Activated CD8-positive, alpha-beta T cell treated with anti-CD3 and anti-CD28 coated beads for 36 hours (primary cell): Measurements from ENCODE around the gene KLK15. TPM values are rescaled to one million over a fixed set of nuclear protein-coding genes. Genes with fewer than 3 reads are reported as not detected.

ENCODE experiments used
- ATAC-seq: fragments of 200-7000 bp; cut with Tn5 transposase; one replicate; pipeline ENCODE4 v1.10.0; 2021; ENCODE audit warnings: mild to moderate bottlenecking, moderate library complexity
- CTCF ChIA-PET: fragments of 350-600 bp; sonication (Branson Sonifier 250); formaldehyde crosslinking; loops from one replicate; lab custom pipeline; 2021; ENCODE audit warnings: antibody characterized with exemption; lab: Charles Lee
- POLR2A ChIA-PET: fragments of 350-600 bp; sonication (Branson Sonifier 250); formaldehyde crosslinking; loops from one replicate; lab custom pipeline; 2021; ENCODE audit warnings: antibody characterized with exemption; lab: Charles Lee
- DNase-seq: peaks from one replicate; pipeline ENCODE4 v3.0.0-alpha.2; 2020
- H3K27ac Mint-ChIP-seq: one replicate; pipeline ENCODE4 v1.8.0; 2021; ENCODE audit warnings: mild to moderate bottlenecking, mixed read lengths
- H3K27me3 Mint-ChIP-seq: one replicate; pipeline ENCODE4 v1.8.0; 2021; ENCODE audit warnings: mixed read lengths
- H3K36me3 Mint-ChIP-seq: one replicate; pipeline ENCODE4 v1.8.0; 2021; ENCODE audit warnings: low read depth, mixed read lengths
- H3K4me1 Mint-ChIP-seq: one replicate; pipeline ENCODE4 v1.8.0; 2021; ENCODE audit warnings: low read depth, mixed read lengths
- H3K4me3 Mint-ChIP-seq: one replicate; pipeline ENCODE4 v1.8.0; 2021; ENCODE audit warnings: mild to moderate bottlenecking, moderate library complexity, mixed read lengths
- H3K9me3 Mint-ChIP-seq: one replicate; pipeline ENCODE4 v1.8.0; 2021; ENCODE audit warnings: mixed read lengths
- intact Hi-C: fragments of 100-400 bp; cut with micrococcal nuclease; formaldehyde crosslinking; loops from one replicate; pipeline ENCODE4 v1.10.0; 2022
- total RNA-seq, 2 experiments: library from RNA; stranded (reverse); gene quantifications; one replicate each; pipeline ENCODE4 v1.2.3, GENCODE V29; 2021
- TF ChIP-seq, protein P1 (sequence below): fragments of 200-600 bp; IDR thresholded peaks from one replicate; pipeline ENCODE4 v1.8.0; 2022; ENCODE audit warnings: antibody characterized with exemption, mild to moderate bottlenecking

The KLK15 gene
- total RNA-seq, 2 experiments from 2014 or later, result not detected

DNA sequence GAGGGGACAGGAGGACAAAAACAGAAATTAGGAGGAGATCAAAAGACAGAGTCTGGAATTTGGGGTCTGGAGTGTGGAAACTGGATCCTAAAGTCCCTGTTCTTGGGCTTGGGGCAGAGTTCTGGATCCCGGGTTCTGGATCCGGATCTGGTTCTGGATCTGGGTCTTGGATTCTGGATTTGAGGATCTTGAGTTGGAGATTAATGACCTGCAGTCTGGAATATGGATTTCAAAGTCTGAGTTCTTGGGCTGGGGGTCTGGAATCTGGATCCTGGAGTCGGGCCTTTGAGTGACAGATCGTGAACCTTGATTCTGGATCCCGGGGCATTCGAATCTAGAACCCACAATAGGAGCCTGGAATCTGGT lies 411 bp upstream of the KLK15 start:
- Mint-ChIP-seq H3K4me3 (no peak overlapping the region), H3K4me1 (peaks cover 5% of the 10 kb centered on the region), H3K27me3 (peaks cover 53% of the 10 kb centered on the region), H3K9me3 (no peaks in the 10 kb centered on the region), H3K27ac (no peak overlapping the region), H3K36me3 (no peaks in the 10 kb centered on the region)
- intact Hi-C loops, result no loop called here
- TF ChIP-seq, protein P1, sequence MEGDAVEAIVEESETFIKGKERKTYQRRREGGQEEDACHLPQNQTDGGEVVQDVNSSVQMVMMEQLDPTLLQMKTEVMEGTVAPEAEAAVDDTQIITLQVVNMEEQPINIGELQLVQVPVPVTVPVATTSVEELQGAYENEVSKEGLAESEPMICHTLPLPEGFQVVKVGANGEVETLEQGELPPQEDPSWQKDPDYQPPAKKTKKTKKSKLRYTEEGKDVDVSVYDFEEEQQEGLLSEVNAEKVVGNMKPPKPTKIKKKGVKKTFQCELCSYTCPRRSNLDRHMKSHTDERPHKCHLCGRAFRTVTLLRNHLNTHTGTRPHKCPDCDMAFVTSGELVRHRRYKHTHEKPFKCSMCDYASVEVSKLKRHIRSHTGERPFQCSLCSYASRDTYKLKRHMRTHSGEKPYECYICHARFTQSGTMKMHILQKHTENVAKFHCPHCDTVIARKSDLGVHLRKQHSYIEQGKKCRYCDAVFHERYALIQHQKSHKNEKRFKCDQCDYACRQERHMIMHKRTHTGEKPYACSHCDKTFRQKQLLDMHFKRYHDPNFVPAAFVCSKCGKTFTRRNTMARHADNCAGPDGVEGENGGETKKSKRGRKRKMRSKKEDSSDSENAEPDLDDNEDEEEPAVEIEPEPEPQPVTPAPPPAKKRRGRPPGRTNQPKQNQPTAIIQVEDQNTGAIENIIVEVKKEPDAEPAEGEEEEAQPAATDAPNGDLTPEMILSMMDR, result no peak
- ATAC-seq (no peak), DNase-seq (no peak)
- CTCF ChIA-PET, result no interaction called here
- POLR2A ChIA-PET, result interaction anchor here (1.0 to 1.4 kb wide), 3 partner anchors 29 to 36 kb away, joined by 3 to 5 read pairs (median 3); no protein-coding TSS in a partner anchor

DNA sequence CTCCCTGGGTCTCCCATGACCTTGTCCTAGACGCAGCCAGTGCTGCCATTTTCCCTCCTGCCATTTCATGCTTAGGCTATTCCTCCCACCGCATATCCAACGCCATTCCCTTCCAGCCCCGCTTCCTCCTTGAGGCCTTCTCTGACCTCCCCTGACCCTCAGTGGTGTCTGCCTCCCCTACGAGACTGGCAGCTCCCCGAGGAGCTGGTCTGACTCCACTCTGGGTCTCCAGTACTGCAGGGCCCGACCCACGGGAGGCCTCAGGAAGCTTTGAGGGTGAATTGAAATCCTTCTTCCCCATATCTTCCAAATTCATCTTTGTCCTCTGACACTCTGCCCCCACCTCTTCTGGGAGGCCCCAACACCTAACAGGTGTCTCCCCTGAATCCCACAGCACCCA lies 708 bp downstream of the KLK15 start:
- H3K27ac Mint-ChIP-seq, result no peak overlapping the region
- intact Hi-C loops, result no loop called here
- no peaks in the 10 kb centered on the region for H3K36me3 Mint-ChIP-seq
- ATAC-seq, result no peak
- DNase-seq, result no peak
- CTCF ChIA-PET, result no interaction called here
- H3K9me3 Mint-ChIP-seq, result no peaks in the 10 kb centered on the region
- peaks cover 49% of the 10 kb centered on the region for H3K27me3 Mint-ChIP-seq
- no peak overlapping the region for H3K4me3 Mint-ChIP-seq
- POLR2A ChIA-PET, result interaction anchor here (1.4 kb wide), 2 partner anchors 30 to 35 kb away, joined by 3 read pairs; no protein-coding TSS in a partner anchor
- peaks cover 3% of the 10 kb centered on the region for H3K4me1 Mint-ChIP-seq
- TF ChIP-seq, protein P1, result no peak

DNA sequence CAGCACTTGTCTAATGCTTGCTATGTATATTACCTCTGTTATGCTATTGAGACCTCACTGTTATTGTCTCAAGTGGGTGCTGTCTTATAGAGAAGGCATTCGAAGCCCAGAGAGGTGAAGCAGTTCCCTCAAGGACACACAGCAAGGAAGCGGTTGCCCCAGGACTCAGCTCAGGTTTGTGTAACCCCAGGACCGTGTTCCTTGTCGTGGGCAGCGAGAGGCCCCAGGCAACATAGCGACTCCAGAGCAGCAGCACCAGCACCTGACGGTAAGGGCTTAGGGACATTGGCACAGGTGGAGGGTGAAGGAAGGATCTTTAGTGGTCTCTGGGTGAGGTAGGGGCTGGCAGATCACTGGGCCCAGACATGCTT lies 2.4 kb downstream of the KLK15 start:
- Mint-ChIP-seq H3K4me3 (no peak overlapping the region), H3K27me3 (peaks cover 38% of the 10 kb centered on the region), H3K27ac (no peak overlapping the region), H3K9me3 (no peaks in the 10 kb centered on the region), H3K36me3 (no peaks in the 10 kb centered on the region), H3K4me1 (no peaks in the 10 kb centered on the region)
- POLR2A ChIA-PET, result no interaction called here
- TF ChIP-seq, protein P1, result no peak
- ATAC-seq, result no peak
- intact Hi-C loops, result no loop called here
- CTCF ChIA-PET, result interaction anchor here (0.7 kb wide), 1 partner anchor 274 kb away, joined by 3 read pairs; no protein-coding TSS in a partner anchor
- no peak for DNase-seq

DNA sequence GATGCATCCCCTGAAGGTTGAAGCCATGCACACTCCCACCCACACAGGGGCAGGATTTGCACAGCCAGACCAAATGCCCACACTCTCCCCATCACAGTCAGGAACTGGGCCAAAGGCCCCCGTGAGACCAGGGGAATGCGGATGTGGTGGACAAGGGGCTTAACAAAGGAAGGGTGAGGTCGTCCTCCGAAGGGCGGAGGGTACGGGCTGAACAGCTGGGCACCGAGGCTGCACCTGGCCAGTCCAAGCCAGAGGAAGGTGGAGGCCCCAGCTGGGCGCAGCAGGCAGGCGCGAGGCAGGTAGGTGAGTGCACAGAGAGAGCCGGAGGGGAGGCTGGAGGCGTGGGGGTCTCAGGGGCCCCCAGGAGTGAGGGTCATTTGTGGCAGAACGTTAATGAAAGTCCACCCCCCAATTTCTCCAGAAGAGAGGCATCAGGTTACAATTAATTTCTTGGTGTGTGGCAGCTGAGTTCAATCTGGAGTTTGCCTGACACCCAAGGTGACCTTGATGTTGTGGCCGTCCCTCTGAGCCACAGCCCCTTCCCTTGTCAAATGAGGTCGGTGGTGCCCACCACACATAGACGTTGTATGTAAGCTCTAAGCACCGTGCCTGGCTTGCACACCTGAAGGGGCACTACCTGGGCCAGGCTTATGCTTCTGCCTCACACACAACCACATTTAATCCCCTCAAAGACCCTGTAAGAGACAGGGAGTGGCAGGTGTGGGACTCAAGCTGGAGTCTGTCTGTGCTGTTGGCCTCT lies 2.9 kb downstream of the KLK15 start:
- CTCF ChIA-PET, result interaction anchor here (0.7 kb wide), 1 partner anchor 273 kb away, joined by 3 read pairs; no protein-coding TSS in a partner anchor

More for the DNA sequence above, 2.9 kb downstream of the KLK15 start:
- no peak for DNase-seq
- no peak overlapping the region for H3K27ac Mint-ChIP-seq
- intact Hi-C loops, result no loop called here
- H3K4me1 Mint-ChIP-seq, result no peaks in the 10 kb centered on the region
- peaks cover 38% of the 10 kb centered on the region for H3K27me3 Mint-ChIP-seq
- H3K36me3 Mint-ChIP-seq, result no peaks in the 10 kb centered on the region
- TF ChIP-seq, protein P1, result no peak
- H3K4me3 Mint-ChIP-seq, result no peak overlapping the region
- H3K9me3 Mint-ChIP-seq, result no peaks in the 10 kb centered on the region
- ATAC-seq, result no peak
- POLR2A ChIA-PET, result interaction anchor here (0.7 to 1.2 kb wide), 2 partner anchors 23 to 35 kb away, joined by 3 read pairs; no protein-coding TSS in a partner anchor
